ENCODE data around the gene NAA50. TPM values are rescaled to one million over a fixed set of nuclear protein-coding genes. Genes with fewer than 3 reads are reported as not detected.

The NAA50 gene
- total and polyA plus RNA-seq, 10 of the 15 experiments (the other 5 are each of a cell fraction or from before 2014, with no cell fraction given) = 31.7 to 205 (median 110) TPM

DNA sequence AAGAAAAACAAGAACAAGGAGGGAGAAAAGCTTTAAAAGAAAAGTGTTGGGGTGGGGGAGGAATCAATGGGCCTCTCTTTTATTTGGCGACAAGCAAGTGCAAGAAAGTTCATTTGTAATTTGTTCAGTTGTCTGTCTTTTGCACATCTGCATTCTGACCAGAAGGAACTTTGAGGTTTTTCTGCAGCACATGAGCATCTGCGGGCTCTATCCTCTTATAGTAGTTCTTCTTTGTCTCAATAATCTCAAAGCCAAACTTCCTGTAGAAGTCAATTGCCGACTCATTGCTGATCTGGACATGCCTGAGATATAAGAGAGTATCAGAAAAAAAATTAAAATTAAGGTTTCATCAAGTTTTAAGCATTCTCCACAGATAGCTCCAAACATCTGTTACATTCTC, 24.4 kb downstream of the NAA50 start:
- in situ Hi-C loops (cut with MboI) = no loop called here
- intact Hi-C loops (cut with micrococcal nuclease; ENCODE audit: unreplicated experiment) = no loop called here
- BruUV-seq (replicated peaks) = no TSS peak
- no peaks in the 10 kb centered on the region for H3K27me3 ChIP-seq (replicated peaks in 1 of 2; ENCODE audit: control insufficient read depth in 2 of 2, insufficient read depth in 2 of 2, low read length in 1 of 2)
- CTCF ChIA-PET = interaction anchor here (1.2 to 2.9 kb wide), 4 partner anchors 14 to 229 kb away, joined by 4 to 8 read pairs (median 5); partner anchors contain the start of genes NAA50 and SPICE1
- 21% methylated on average over 3 of the region's 3 CpGs for WGBS (ENCODE audit: insufficient coverage, insufficient replicate concordance, low lambda C conversion rate, missing lambda C conversion rate)
- FAIRE-seq = peak; percentile 38
- no peaks in the 10 kb centered on the region for H4K20me1 ChIP-seq (ENCODE audit: control insufficient read depth, insufficient read depth)
- RAD21 ChIA-PET (ENCODE audit: unreplicated experiment) = no interaction called here
- H3K79me2 ChIP-seq (ENCODE audit: control insufficient read depth, insufficient read depth, low read length) = peaks cover 4% of the 10 kb centered on the region
- no peak overlapping the region for H2AFZ ChIP-seq (ENCODE audit: control insufficient read depth, low read depth, low read length)
- H3K4me3 ChIP-seq = no peak overlapping the region
- no peaks in the 10 kb centered on the region for H3K4me1 ChIP-seq (ENCODE audit: control insufficient read depth, insufficient read depth, low read length)
- H3K9ac ChIP-seq (ENCODE audit: control insufficient read depth, insufficient read depth, low read length) = no peak overlapping the region
- DNase-seq (ENCODE audit: low read depth, low spot score) = no peak
- SMC1A ChIA-PET (ENCODE audit: uncharacterized antibody, unreplicated experiment) = interaction anchor here (1.0 to 1.5 kb wide), 2 partner anchors 10 to 11 kb away, joined by 4 read pairs; no protein-coding TSS in a partner anchor
- peaks cover 2 to 24% of the 10 kb centered on the region in 2 experiments; a peak in 3 of 4 replicates for H3K36me3 ChIP-seq (ENCODE audit: control insufficient read depth in 2 of 2, insufficient read depth in 2 of 2, low read length in 1 of 2)
- POLR2A ChIA-PET = no interaction called here
- H3K27ac ChIP-seq (ENCODE audit: control insufficient read depth, insufficient read depth) = no peak overlapping the region
- H3K9me3 ChIP-seq (replicated peaks; ENCODE audit: control insufficient read depth, insufficient read depth, low read length) = no peaks in the 10 kb centered on the region
- TF ChIP-seq SMARCA5 (IDR thresholded peaks at IDR 0.05) (no peak), NFYB (IDR thresholded peaks at IDR 0.05; ENCODE audit: insufficient read depth, low read depth, low read length) (no peak), TCF7 (IDR thresholded peaks at IDR 0.05; ENCODE audit: borderline replicate concordance) (no peak), FOS (IDR thresholded peaks at IDR 0.05; ENCODE audit: borderline replicate concordance, extremely low read depth, insufficient read length) (no peak), ZSCAN29 (IDR thresholded peaks at IDR 0.05) (no peak), RFX5 (IDR thresholded peaks at IDR 0.05; ENCODE audit: low read depth, low read length) (no peak), CREB1 (IDR thresholded peaks at IDR 0.05; ENCODE audit: low read depth) (no peak), SREBF1 (IDR thresholded peaks at IDR 0.05; ENCODE audit: low read length) (no peak), TCF3 (IDR thresholded peaks at IDR 0.05; ENCODE audit: borderline replicate concordance, insufficient read depth, low read depth, low read length) (no peak), TBL1XR1 (IDR thresholded peaks at IDR 0.05; ENCODE audit: low read depth, low read length) (no peak), IKZF1 (conservative IDR thresholded peaks at IDR 0.05) (no peak), CHD1 (IDR thresholded peaks at IDR 0.05; ENCODE audit: low read depth, low read length) (no peak), GATAD2B (conservative IDR thresholded peaks at IDR 0.05; ENCODE audit: low read depth) (no peak)
- TF ChIP-seq, protein P1, sequence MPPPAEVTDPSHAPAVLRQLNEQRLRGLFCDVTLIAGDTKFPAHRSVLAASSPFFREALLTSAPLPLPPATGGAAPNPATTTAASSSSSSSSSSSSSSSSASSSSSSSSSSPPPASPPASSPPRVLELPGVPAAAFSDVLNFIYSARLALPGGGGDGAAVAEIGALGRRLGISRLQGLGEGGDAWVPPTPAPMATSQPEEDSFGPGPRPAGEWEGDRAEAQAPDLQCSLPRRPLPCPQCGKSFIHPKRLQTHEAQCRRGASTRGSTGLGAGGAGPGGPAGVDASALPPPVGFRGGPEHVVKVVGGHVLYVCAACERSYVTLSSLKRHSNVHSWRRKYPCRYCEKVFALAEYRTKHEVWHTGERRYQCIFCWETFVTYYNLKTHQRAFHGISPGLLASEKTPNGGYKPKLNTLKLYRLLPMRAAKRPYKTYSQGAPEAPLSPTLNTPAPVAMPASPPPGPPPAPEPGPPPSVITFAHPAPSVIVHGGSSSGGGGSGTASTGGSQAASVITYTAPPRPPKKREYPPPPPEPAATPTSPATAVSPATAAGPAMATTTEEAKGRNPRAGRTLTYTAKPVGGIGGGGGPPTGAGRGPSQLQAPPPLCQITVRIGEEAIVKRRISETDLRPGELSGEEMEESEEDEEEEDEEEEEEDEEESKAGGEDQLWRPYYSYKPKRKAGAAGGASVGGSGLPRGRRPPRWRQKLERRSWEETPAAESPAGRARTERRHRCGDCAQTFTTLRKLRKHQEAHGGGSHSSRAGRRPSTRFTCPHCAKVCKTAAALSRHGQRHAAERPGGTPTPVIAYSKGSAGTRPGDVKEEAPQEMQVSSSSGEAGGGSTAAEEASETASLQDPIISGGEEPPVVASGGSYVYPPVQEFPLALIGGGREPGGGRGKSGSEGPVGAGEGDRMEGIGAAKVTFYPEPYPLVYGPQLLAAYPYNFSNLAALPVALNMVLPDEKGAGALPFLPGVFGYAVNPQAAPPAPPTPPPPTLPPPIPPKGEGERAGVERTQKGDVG (CRISPR knock-in tag; IDR thresholded peaks at IDR 0.05) = no peak
- H3K4me2 ChIP-seq (ENCODE audit: control insufficient read depth, insufficient read depth) = no peak overlapping the region
- ATAC-seq = no peak

All from GM12878 (cell line).